ENCODE results near the gene PDE8B.
"Not testable (repeated sequence)": the region's sequence is repeated elsewhere in the genome, so short reads cannot be mapped to it uniquely, and the experiment has no call there.

Gene PDE8B

GRCh38 chr5:77379558-77380061 lies 169.1 kb downstream of the PDE8B start:
- TF ChIP-seq POLR2A (IDR thresholded peaks at IDR 0.05; ENCODE audit: low read depth, low read length) = no peak
- FAIRE-seq (no peak), DNase-seq (ENCODE audit: insufficient read length, low spot score) (no peak)

DNA sequence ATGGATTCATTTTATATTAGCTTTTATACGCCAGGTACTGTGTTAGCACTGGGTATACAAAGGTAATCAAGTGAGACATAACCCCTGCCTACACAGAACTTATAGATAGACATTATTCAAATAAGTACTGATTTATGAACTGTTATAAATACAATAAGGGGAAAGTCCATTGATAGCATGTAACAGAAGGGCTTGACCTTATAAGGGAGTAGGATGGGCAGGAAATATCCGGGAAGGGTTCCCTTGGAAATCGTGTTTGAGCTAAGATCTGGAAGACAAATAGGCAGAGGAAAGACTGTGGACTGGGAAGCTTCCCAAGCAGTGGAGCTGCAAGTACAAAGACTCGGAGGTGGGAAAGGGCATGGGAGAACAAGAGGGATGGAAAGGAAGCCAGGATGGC lies 170.2 kb downstream of the PDE8B start:
- FAIRE-seq (no peak), DNase-seq (ENCODE audit: insufficient read length, low spot score) (no peak)
- TF ChIP-seq POLR2A (IDR thresholded peaks at IDR 0.05; ENCODE audit: low read depth, low read length) = no peak

- DNase-seq (ENCODE audit: insufficient read length, low spot score); FAIRE-seq: not testable (repeated sequence)
Observed at GRCh38 chr5:77383336-77383735, 172.9 kb downstream of the PDE8B start.

DNA sequence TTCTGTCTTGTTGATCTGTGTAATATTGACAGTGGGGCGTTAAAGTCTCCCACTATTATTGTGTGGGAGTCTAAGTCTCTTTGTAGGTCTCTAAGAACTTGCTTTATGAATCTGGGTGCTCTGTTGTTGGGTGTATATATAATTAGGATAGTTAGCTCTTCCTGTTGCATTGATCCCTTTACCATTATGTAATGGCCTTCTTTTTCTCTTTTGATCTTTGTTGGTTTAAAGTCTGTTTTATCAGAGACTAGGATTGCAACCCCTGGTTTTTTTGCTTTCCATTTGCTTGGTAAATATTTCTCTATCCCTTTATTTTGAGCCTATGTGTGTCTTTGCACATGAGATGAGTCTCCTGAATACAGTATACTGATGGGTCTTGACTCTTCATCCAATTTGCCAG lies 175.9 kb downstream of the PDE8B start:
- DNase-seq (ENCODE audit: insufficient read length, low spot score); FAIRE-seq: not testable (repeated sequence)

- FAIRE-seq (no peak), DNase-seq (ENCODE audit: insufficient read length, low spot score) (no peak)
- TF ChIP-seq POLR2A (IDR thresholded peaks at IDR 0.05; ENCODE audit: low read depth, low read length) = no peak
Observed at GRCh38 chr5:77389746-77390145, 179.3 kb downstream of the PDE8B start.

DNA sequence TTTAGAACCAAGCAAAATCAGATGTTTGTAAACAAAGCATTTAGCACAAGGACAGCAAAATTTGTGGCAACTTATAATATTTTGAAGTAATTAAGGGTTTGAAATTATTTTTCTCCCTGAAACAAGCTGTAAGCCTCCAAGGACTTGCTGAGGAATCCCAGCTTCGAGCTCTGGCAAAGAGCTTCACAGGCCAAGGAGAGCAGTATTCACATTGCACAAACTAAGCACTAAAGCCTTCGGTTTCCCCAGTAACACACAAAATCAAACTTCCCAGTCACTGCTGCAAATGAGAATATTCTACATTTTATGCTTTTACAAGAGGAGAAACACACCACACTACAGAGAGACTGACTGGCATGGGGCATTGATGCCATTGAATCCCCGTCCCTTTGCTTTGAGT lies 179.7 kb downstream of the PDE8B start:
- no peak for TF ChIP-seq POLR2A (IDR thresholded peaks at IDR 0.05; ENCODE audit: low read depth, low read length)
- no peak for FAIRE-seq

DNA sequence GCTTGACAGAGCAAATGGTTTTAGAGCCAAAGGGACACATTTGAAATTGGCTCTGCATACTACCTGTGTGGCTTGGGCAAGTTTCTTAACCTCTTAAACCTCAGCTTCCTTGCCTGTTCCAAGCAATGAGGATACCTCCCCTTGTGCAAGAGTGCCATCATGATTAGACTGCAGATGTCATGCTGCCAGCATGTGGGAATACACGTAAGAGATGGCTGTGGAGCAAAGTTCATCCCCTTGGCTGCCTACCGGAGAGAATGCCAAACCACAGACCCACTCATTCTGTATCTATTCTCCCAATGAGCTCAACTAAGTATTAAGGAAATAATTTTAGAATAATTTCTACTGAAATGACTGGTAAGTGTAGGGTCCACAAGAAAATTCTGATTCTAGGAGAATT lies 180.3 kb downstream of the PDE8B start:
- TF ChIP-seq POLR2A (IDR thresholded peaks at IDR 0.05; ENCODE audit: low read depth, low read length) = no peak
- FAIRE-seq (no peak), DNase-seq (ENCODE audit: insufficient read length, low spot score) (no peak)

More for the DNA sequence above, 179.7 kb downstream of the PDE8B start:
- no peak for DNase-seq (ENCODE audit: insufficient read length, low spot score)

- TF ChIP-seq POLR2A (IDR thresholded peaks at IDR 0.05; ENCODE audit: low read depth, low read length) = no peak
- FAIRE-seq = no peak
Observed at GRCh38 chr5:77391240-77391765, 180.8 kb downstream of the PDE8B start.

GRCh38 chr5:77394064-77394715 lies 183.7 kb downstream of the PDE8B start:
- DNase-seq (ENCODE audit: insufficient read length, low spot score) = no peak
- TF ChIP-seq POLR2A (IDR thresholded peaks at IDR 0.05; ENCODE audit: low read depth, low read length) = no peak

More at GRCh38 chr5:77391240-77391765, 180.8 kb downstream of the PDE8B start:
- DNase-seq (ENCODE audit: insufficient read length, low spot score) = no peak

GRCh38 chr5:77396017-77396416 lies 185.5 kb downstream of the PDE8B start:
- DNase-seq (ENCODE audit: insufficient read length, low spot score) = no peak
- no peak for FAIRE-seq
- no peak for TF ChIP-seq POLR2A (IDR thresholded peaks at IDR 0.05; ENCODE audit: low read depth, low read length)

More at GRCh38 chr5:77394064-77394715, 183.7 kb downstream of the PDE8B start:
- no peak for FAIRE-seq

DNA sequence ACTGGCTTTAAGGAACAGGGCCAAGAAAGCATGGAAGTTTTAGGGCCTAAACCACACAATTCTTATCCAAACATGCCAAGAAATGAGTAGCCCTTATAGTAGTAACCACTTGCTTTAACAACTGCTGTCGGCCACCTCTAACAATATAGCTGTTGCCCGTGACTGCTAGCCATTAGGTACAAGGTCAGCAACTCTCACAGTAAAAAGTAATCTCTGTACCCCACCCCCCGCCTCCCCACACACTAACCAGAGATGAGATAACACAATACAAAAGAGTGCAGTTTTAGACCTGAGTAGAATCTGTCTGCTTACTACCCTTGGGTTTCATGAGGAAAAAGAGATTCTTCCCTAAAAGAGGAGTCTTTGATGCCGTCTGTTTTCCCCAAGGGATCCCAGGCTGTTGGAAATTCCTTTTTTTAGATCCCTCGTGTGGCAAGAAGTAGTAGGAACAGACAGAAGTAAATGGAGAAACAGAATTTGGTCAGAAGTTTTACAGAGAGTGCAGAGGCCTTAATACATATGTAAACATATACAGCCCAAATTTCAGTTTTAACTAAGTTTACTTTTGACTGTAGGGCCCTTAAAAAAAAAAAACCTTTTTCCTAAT lies 187.3 kb downstream of the PDE8B start:
- TF ChIP-seq POLR2A (IDR thresholded peaks at IDR 0.05; ENCODE audit: low read depth, low read length) = no peak
- FAIRE-seq (no peak), DNase-seq (ENCODE audit: insufficient read length, low spot score) (no peak)

GRCh38 chr5:77398458-77398857 lies 188.0 kb downstream of the PDE8B start:
- TF ChIP-seq POLR2A (IDR thresholded peaks at IDR 0.05; ENCODE audit: low read depth, low read length) = no peak
- no peak for FAIRE-seq

GRCh38 chr5:77398896-77399295 lies 188.4 kb downstream of the PDE8B start:
- DNase-seq (ENCODE audit: insufficient read length, low spot score) = no peak
- TF ChIP-seq POLR2A (IDR thresholded peaks at IDR 0.05; ENCODE audit: low read depth, low read length) = no peak
- no peak for FAIRE-seq

More at GRCh38 chr5:77398458-77398857, 188.0 kb downstream of the PDE8B start:
- DNase-seq (ENCODE audit: insufficient read length, low spot score) = no peak

- no peak for TF ChIP-seq POLR2A (IDR thresholded peaks at IDR 0.05; ENCODE audit: low read depth, low read length)
- DNase-seq (ENCODE audit: insufficient read length, low spot score) = no peak
- no peak for FAIRE-seq
Observed at GRCh38 chr5:77400645-77401044, 190.2 kb downstream of the PDE8B start.

- FAIRE-seq (no peak), DNase-seq (ENCODE audit: insufficient read length, low spot score) (no peak)
- no peak for TF ChIP-seq POLR2A (IDR thresholded peaks at IDR 0.05; ENCODE audit: low read depth, low read length)
Observed at GRCh38 chr5:77402796-77403195, 192.3 kb downstream of the PDE8B start.
